ENCODE data around the gene PHF2.
A peak's percentile ranks its signal among the peaks of the same experiment; 100 is the strongest.

Gene PHF2

DNA sequence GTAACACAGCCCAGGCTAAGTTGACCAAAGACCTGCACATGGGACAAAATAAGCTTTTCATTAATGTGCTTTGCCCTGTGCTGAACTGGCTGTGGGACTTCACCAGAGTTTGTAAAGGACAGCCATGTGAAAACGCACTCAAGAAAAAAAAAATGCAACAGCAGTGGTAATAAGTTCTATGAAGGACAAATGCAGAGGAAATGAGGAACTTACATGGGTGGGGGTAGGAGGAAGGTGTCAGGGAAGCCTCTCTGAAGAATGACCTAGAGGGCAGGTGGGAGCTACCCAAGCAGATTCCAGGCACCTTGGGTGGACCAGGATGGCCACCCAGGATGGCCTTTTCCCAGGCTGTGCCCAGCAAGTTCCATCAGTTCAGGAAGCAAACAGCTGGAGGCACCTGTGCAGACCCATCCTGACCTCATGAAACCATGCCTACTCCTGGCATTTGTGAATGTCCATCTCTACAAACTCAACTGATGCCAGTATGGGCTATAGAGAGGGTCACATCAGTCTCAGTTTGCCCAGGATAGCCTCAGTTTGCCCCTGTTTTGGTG, 6.7 kb upstream of the PHF2 start:
- DNase-seq: no peak

GRCh38 chr9:93572221-93572620, 4.2 kb upstream of the PHF2 start:
- no peak for DNase-seq

DNA sequence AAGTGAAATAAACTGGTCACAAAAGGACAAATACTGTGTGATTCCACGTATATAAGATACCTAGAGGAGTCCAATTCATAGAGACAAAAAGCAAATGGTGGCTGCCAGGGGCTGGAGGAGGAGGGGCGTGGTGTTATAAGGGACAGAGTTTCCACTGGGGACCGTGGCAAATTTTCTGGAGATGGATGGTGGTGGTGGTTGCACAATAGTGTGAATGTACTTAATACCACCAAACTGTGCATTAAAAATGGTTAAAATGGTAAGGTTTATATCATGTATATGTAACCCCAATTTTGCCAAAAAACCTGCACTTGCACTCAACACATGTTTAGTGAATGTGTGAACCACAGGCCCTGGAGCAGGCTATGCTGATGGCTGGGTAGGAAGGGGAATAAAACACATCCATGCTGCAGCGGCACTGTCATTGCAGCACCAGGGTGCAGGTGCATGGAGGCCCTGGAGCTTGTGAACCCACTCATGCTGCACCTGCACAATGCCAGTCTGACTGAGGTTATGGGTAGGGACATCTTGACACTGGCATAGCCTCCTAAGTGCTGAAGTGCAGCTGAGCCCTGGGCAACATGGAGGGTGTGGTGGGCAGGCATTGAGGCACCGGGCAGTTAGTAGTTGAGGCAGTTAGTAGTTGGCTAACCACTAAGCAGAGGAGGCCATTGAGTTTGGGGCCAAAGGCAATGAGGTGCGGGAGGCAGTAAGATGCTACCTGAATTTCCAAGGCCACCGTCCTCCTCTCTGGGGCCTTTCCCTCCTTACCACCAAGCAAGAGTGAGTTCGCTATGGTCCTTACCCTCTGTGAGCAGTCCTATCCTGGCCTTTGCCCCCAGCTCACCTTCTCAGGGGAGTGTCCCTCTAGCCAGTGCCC, 3.5 kb upstream of the PHF2 start:
- no peak for DNase-seq

DNA sequence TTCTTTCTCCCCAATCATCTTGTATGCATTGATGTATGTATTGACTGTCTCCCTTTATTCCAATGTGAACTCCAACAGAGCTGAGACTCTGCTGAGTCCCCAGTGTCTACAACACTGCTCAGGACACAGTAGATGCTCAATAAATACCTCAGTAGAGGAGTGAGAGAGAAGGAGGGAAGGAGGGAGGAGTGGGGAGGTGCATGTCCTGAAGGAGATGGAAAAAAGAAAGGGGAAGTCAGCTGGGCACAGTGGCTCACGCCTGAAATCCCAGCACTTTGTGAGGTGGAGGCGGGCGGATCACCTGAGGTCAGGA, 2.9 kb upstream of the PHF2 start:
- no peak for DNase-seq

DNA sequence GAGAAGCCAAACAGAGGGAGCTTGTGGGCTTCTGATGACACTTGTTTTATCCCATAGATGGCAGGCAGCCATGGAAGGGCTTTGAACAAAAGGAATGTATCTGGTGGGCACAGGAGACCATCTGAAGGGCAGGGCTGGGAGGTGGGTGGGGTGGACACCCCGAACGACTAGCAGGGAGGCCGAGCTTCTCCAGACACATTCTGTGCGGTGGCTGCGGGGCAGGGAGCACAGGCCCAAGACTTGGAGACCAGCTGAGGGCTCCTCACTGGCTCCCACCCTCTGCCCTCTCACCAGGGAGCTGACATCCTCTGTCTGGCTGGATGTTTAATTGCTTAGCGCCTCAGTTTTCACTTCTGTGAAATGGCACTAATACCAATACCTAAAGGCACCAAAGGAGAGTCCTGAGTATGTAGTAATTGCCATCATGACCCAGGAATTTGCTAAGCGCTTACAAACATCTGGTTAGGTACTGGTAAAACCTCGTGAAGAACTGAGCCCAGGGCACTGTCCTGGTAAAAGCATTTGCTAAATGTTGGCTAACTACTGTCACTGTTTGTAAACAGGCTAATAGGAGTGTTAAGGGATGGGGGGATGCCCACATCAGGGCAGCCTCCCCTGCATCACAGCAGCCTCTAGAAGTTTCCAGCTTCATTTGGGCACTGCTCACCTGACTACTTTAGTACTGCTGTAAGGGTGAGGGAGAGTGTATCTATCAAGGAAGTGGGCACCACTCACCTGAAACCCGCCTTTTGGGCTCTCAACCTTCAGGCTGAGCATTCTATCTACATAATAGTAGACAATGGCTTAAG, 2.1 kb upstream of the PHF2 start:
- no peak for DNase-seq

- DNase-seq: no peak
Observed at GRCh38 chr9:93574900-93575795, 1.2 kb upstream of the PHF2 start.

GRCh38 chr9:93575796-93576257, 557 bp upstream of the PHF2 start:
- DNase-seq: peak; percentile 60 to 64

- DNase-seq: peak in 1 of 2 donors; percentile 24
Observed at GRCh38 chr9:93577078-93577974, 942 bp downstream of the PHF2 start.

GRCh38 chr9:93577975-93578682, 1.7 kb downstream of the PHF2 start:
- DNase-seq: no peak

- DNase-seq: no peak
Observed at GRCh38 chr9:93578844-93579243, 2.5 kb downstream of the PHF2 start.

DNA sequence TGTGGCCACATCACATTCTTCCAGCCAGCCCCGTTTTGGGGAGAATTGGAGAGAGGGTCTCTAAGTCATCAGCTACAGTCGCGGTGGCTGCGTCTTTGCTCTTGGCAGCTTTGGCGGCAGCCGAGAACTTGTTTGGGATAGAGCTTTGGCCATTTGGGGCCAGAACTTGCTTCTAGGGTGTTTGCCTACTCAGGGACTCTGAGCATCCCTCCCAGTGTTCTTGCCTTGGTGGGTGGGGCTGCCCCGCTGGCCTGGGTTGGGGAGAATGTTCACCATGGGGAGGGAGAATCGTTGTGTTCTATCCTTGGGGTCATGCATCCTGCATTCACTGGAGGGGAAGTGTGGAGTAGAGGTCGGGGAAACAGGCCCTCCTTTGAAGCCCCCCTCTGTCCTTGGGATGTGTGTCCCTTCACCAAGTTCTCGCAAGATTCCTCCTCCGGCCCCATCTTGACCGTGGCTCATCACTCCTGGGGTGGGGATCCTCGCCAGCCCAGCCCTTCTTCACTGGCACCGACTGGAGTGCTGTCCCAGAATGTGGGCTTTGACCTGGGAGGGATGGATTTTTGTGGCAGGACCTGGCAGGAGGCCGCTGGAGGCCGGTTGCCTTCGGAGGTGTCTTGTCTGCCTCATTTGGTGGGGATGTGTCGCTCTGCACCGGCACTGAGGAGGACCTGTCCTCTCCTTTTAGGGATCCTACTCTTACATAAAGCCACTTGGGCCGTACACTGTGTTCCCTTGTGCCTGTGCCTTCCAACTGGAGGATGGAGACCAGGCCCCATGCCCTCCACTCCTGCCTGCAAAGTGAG, 3.5 kb downstream of the PHF2 start:
- DNase-seq: no peak

GRCh38 chr9:93580654-93581380, 4.4 kb downstream of the PHF2 start:
- DNase-seq: no peak

DNA sequence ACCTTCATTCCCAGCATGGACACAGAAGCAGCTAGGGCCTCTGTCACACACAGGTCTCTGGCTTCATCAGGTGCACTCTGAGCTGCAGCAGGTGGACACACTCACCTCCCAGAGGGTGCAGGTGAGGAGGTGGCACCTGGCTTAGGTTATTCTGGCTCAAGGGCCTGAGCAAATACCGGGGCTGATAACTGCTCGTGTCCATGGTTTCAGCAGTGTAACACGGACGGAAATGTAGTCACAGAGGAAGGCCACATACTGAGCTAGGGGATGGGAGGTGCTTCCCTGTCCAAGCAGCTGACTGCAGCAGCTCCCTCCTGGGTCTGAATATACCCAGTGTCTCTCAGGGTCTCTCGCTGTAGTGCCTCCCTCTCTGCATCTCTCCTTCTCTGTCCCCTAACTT, 5.7 kb downstream of the PHF2 start:
- no peak for DNase-seq

DNA sequence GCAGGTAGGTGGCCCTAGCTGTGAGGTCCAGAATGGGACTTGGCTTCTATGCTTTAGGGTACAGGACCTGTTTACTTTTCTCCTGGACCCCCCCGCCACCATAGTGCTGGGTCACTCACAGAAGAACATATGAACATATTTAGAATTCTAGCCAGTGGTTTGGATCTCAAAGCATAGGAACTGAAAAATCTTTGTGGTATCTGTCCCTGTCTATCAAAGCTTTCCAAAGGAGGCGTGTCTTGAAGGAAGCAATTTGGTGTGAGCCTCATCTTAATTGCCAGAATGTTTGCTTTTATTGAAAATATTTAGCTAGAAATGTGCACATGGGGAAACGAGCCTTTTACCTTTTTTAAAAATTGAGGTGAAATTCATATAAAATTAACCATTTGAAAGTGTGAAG, 6.2 kb downstream of the PHF2 start:
- no peak for DNase-seq

DNA sequence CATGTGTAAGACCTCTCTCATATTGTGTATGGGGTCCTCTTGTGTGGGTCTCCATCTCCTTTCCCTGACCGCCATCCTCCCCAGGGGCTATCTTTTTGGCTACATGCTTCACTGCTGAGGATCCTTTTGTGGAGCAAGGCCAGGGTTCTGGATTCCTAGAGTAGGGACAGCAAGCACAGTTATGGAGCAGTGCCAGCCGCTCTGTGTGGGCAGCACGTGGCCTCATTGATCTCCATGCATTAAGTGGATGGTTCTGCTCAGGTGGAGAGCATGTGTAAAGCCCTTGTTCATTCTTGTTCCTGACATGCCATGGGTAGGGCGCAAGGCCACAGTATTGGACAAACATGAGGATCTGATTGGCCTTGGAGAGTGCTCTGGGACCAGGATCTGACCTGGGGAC, 8.9 kb downstream of the PHF2 start:
- no peak for DNase-seq

- DNase-seq: no peak
Observed at GRCh38 chr9:93585695-93586094, 9.3 kb downstream of the PHF2 start.

GRCh38 chr9:93586290-93587057, 10.1 kb downstream of the PHF2 start:
- DNase-seq: no peak

DNA sequence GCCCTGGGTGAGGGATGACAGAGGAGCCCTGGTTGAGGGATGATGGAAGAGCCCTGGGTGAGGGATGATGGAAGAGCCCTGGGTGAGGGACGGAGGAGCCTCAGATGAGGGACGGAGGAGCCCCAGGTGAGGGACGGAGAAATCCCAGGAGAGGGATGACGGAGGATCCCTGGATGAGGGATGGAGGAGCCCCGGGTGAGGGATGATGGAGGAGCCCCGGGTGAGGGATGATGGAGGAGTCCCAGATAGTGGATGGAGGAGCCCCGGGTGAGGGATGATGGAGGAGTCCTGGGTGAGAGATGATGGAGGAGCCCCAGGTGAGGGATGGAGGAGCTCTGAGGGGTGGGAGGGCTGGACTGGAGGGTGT, 10.9 kb downstream of the PHF2 start:
- no peak for DNase-seq
